Stimulated activated CD4-positive, alpha-beta T cell treated with anti-CD3 and anti-CD28 coated beads, Interleukin-1b, Interleukin-23, amount 100 ng/mL, for 4 hours (primary cell): ENCODE data around the gene ETS1.

ENCODE experiments used
- DNase-seq, 2 donors: peaks; one replicate each; pipeline ENCODE4 v3.0.0-alpha.2; 2020; ENCODE audit warnings: low read depth in 2 of 2

The ETS1 gene

GRCh38 chr11:128517451-128518230 lies 69.7 kb downstream of the ETS1 start:
- no peak for DNase-seq

GRCh38 chr11:128516886-128517285 lies 70.5 kb downstream of the ETS1 start:
- no peak for DNase-seq

- DNase-seq: no peak
These were observed 71.3 kb downstream of the ETS1 start for GRCh38 chr11:128515826-128516778.

GRCh38 chr11:128515086-128515485 lies 72.3 kb downstream of the ETS1 start:
- no peak for DNase-seq

DNA sequence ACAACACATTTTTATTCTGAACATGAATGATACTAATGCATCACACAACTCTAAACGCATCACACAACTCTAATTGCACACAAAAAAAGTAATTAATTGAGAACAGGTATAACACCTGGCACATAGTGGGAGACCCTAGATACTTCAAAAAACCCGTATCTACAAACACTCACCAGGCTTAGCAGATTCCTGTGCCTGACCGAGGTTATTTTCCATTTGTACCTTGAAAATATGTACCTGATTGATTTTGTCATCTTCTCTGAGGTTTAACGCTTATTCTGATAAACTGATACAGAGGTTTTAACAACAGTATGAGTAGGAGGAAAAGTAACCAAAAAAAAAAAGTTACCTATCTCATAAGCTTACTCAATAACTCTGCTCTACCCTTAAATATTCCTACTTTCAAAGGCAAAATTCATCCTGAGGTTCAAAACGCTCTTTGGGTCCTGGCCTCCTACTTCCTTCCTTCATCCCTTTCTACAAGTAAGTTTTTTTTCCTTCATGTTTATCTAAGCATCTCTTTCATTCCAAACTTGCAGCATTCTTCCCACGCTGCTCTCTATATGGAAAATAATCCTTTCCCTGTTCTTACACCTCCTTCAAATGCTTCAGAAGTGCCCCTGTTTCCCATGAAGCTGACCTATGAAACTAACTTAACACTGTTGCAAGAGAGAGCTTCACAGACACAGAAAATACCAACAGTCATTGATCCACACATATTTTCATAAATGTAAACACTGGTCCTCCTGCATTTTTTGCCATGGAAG lies 73.3 kb downstream of the ETS1 start:
- DNase-seq: no peak

GRCh38 chr11:128512474-128512996 lies 74.8 kb downstream of the ETS1 start:
- DNase-seq: no peak

DNA sequence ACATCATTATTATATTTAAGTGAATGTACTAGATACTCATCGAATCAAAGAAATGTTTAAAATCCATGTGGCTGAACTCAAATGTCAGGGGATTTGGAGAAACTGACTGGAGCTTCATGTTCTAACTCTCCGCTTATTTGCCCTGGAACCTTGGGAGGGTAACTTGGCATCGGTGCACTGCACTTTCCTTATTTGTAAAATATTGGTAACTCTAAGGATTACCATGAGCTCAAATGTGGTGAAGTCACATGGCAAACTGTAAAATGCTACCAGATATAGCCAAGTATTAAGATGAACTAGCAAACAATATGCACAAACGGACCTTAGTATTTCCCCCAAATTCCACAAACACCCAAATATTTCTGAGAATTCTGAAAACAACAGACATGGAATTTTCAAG lies 75.6 kb downstream of the ETS1 start:
- no peak for DNase-seq

DNA sequence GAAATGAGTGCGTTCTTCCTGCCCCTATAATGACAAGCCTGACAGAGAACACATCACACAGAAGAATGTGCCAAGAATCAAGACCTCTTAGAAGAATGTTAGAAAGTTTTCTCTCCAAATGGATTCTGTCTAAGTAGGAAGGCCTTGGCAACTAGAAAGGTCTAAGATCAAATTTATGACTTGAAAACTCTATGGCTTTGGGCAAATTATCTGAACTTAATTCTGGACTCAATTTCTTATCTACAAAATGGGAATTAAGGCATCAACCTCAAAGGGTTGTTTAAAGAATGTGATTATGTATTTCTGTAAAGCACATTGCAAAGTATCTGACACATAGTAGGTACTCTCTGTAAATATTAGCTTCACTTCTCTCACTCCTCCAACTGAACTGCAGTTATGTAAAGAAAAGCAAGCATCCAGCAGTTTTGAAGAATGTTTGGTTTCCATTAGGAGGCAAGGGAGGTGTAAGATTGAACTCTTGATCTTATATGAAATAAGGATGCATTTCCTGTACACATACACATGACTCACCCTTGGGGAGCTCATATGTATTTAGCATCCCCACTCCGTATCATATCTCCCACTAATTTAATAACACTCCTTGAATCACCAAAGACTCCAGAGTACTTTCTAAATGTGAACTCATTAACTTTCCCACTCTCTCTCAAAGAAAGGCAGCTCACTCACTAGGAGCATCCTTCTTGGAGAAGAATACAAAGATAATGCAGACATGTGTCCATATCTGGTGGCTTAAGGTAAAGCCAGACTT lies 77.6 kb downstream of the ETS1 start:
- no peak for DNase-seq

- no peak for DNase-seq
These were observed 78.4 kb downstream of the ETS1 start for GRCh38 chr11:128508770-128509510.

DNA sequence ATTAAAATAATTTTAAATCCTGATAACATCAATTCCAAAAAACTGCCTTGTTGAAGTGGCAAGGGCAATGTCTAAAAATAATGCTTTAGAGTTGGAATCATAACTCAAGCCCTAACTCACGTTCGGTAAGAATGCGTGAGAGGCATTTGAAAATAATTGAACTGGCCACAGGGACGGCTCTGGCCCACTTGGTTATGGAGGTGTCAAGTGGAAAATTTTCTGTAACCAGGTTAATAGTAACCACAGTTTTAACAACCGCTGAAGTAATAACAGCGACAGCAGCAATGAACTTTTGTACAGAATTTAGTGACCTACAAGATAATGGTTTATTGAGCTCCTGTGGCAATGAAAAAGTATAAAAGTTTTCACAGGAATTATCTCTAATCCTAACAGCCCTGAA lies 79.4 kb downstream of the ETS1 start:
- DNase-seq: no peak

DNA sequence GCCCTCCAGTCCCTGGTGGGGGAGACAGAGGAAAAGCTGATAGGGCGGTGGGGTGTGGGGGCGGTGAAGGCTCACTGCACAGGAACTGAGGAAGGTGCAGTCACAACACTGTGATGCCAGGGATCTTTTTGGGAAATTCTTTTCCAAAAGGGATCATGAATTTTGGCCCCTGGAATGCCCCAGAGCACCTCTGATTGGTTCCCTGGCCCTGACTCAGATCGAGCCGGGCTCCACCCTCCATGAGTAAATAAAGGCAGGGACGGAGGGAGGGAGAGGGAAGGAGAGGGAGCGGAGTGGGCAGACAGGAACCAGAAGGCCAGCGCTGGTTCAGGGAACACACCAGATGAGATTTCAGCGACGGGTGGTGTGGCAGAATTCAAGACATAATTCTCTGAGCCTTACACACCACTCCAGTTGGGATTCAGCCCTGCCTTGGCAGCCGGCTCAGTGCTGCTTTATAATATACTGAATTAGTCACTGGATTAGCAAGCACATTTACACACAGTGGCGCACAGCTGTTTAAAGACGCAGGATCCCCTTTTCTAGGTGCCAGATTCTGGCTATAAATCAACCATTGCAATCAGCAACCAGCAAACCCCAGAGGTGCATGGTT lies 80.3 kb downstream of the ETS1 start:
- no peak for DNase-seq

GRCh38 chr11:128506356-128506755 lies 81.0 kb downstream of the ETS1 start:
- no peak for DNase-seq

- DNase-seq: no peak
These were observed 81.8 kb downstream of the ETS1 start for GRCh38 chr11:128505449-128506065.

DNA sequence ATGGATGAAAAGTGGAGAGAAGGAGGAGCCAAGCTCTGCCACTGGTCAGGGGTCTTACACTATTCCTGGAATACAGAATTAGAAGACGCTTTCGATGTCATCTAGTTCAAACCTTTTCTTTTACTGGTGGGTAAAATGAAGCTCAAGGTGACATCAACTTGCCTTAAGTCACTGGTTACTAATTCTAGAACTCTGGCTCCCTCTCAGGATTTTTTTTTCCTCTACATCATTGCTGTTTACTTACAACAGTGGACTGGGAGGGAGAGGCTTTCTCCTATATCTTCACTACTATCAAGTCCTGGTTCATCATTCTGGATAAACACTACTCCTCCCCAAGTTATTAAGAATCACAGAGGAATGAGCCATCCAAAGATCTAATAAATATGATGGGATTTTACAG lies 82.9 kb downstream of the ETS1 start:
- DNase-seq: no peak

DNA sequence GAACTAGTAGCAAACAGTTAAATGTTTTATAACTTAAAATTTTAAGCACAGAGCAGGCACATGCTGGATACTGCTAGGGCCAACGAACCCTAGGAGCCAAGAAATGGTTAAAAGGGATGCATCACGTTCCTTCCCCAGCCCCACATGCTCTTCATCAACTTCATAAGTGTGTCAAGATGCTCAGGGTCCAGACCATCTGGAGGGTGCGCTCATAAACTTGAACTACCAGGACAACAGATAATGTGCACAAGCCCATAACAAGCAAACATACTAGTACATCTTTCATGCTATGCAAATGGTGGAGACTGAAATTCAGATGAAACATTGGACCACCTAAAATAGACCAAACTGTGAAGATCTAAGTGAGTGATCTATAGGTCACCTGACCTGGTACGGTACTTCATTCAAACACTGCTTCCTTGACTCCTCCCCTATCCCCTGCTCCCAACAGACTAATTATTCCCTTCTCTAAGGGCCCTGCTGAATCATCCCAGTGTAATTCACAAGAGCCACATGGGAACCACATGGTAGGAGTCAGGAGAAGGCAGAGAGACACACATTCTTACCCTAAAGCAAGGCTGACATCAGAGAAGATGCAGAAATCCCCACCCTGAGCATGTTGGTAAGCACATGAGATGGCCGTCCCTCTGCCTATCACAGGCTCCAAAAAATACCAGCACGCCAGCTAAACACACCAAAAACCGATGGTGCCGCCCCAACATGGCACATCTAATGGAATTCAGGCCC lies 83.9 kb downstream of the ETS1 start:
- DNase-seq: no peak

GRCh38 chr11:128502726-128503125 lies 84.6 kb downstream of the ETS1 start:
- no peak for DNase-seq

DNA sequence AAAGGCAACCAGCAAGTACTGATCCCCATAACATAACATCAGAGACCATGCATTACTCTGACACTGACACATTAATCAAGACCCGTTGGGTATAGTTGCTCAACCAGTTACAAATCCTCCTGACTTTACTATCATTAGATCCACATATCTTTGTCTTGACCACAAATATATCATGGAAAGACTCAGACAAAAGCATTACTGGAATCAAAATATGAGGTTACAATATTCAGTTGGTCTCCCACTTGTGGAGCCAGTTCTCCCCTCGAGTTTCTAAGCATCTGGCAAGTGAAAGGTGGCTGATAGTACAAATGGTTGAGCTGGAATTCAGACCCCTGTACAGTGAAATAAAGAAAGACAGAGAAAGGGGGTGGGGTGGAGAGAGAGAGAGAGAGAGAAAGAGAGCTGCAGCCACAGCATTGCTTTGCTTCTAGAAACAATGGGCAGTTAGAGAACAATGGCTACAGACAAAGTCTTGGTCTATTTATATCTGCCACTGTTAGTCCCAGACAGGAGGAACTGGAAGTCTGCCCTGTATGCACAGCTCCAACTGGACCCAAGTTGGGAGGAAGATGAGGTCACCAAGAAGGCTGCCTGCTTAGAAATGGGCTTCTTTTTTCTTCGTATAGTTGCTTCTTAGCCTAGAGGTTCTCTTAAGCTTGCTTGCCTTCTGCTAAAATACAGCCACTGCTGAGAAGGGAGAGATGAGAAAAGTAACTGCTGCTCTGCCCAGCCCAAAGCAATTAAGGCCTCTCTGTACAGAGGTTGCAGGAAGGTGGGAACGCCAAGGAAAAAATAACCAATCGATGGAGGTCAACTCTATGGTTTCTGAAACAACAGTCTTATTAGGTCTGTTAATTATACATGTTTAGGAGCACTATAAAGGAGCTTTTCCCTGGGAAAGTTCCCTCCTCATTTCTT lies 85.5 kb downstream of the ETS1 start:
- DNase-seq: no peak

DNA sequence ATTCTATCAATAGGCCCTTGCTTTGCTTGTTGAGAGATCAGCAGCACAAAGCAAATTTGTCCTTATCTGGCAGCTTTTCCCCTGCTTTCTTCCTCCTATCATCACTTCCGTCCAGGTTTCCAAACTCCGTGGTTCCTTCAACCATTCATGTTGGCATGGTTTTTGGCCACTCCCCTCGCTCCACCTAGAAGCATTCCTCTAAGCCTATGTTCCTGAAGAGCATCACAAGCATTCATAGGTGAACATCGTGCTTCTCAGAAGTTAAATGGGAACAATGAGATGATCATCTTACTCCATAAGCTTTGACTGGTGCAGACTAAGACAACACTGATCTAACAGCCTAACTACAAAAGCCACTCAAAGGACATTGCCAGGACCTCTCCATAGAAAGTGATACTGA lies 86.3 kb downstream of the ETS1 start:
- DNase-seq: no peak
